ENCODE measurements around the gene NOL9.

- TF ChIP-seq CTCF (IDR thresholded peaks at IDR 0.05): no peak
- no peak for TF ChIP-seq POLR2A (IDR thresholded peaks at IDR 0.05)
Observed at GRCh38 chr1:6545276-6546112, 8.8 kb downstream of the NOL9 start.
